ENCODE measurements around the gene CCDC192. TPM values are rescaled to one million over a fixed set of nuclear protein-coding genes. Genes with fewer than 3 reads are reported as not detected.

The CCDC192 gene
- polyA plus RNA-seq, 3 donors: not detected

DNA sequence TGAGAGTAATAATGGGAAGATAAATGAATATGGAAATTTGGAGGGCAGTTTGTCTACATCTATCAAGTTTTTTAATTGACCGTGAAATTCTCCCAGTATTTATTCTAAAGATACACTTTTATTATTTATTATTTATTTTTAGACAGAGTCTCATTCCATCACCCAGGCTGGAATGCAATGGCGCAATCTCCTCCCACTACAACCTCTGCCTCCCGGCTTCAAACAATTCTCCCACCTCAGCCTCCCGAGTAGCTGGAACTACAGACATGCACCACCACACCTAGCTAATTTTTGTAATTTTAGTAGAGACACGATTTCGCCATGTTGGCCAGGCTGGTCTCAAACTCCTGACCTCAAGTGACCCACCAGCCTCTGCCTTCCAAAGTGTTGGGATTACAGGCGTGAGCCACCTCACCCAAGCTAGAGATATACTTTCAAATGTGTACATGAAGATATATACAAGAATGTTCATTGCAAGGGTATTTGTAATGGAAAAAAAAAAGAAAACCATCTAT, 282.7 kb downstream of the CCDC192 start:
- Mint-ChIP-seq H3K4me3 (no peak overlapping the region), H3K27me3 (ENCODE audit: low read depth in 3 of 3) (peaks cover 0 to 1% (median 0%) of the 10 kb centered on the region in 3 donors), H3K4me1 (no peaks in the 10 kb centered on the region), H3K9me3 (peaks cover 0 to 7% (median 3%) of the 10 kb centered on the region in 7 donors), H3K27ac (peak overlapping the region in 1 of 7 donors; percentile 44), H3K36me3 (no peaks in the 10 kb centered on the region)
- Histone ChIP-seq H2AFZ (ENCODE audit: insufficient read depth, low read depth, low read length, poor library complexity, severe bottlenecking) (no peak overlapping the region), H3K9me3 (replicated peaks in 1 of 2; ENCODE audit: control insufficient read depth in 1 of 2, insufficient read depth in 1 of 2, low read length in 2 of 2) (no peaks in the 10 kb centered on the region), H3K36me3 (replicated peaks in 1 of 2; ENCODE audit: control insufficient read depth in 1 of 2, insufficient read depth in 2 of 2, low read length in 2 of 2) (no peaks in the 10 kb centered on the region), H3K4me3 (replicated peaks in 1 of 3; ENCODE audit: low read depth in 2 of 3, low read length in 3 of 3) (no peak overlapping the region), H3K9ac (ENCODE audit: insufficient read depth, low read length, poor library complexity, severe bottlenecking) (no peak overlapping the region), H3K27ac (ENCODE audit: low read depth in 1 of 2, low read length in 2 of 2) (no peak overlapping the region), H4K20me1 (ENCODE audit: insufficient read depth, low read length) (no peaks in the 10 kb centered on the region), H3K79me2 (ENCODE audit: insufficient read depth, low read length) (no peaks in the 10 kb centered on the region), H3K4me1 (ENCODE audit: control insufficient read depth in 1 of 2, insufficient read depth in 2 of 2, low read length in 2 of 2) (no peaks in the 10 kb centered on the region), H3K27me3 (ENCODE audit: control insufficient read depth in 2 of 2, insufficient read depth in 2 of 2, low read length in 2 of 2) (no peaks in the 10 kb centered on the region), H3K4me2 (replicated peaks; ENCODE audit: extremely low read depth, low read length, poor library complexity, severe bottlenecking) (no peak overlapping the region)
- WGBS (ENCODE audit: insufficient coverage): no CpG with 5 or more reads among the region's 7 CpGs
- no peak for DNase-seq
- intact Hi-C loops (cut with micrococcal nuclease): no loop called here
- TF ChIP-seq, protein P1, sequence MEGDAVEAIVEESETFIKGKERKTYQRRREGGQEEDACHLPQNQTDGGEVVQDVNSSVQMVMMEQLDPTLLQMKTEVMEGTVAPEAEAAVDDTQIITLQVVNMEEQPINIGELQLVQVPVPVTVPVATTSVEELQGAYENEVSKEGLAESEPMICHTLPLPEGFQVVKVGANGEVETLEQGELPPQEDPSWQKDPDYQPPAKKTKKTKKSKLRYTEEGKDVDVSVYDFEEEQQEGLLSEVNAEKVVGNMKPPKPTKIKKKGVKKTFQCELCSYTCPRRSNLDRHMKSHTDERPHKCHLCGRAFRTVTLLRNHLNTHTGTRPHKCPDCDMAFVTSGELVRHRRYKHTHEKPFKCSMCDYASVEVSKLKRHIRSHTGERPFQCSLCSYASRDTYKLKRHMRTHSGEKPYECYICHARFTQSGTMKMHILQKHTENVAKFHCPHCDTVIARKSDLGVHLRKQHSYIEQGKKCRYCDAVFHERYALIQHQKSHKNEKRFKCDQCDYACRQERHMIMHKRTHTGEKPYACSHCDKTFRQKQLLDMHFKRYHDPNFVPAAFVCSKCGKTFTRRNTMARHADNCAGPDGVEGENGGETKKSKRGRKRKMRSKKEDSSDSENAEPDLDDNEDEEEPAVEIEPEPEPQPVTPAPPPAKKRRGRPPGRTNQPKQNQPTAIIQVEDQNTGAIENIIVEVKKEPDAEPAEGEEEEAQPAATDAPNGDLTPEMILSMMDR (IDR thresholded peaks at IDR 0.05): no peak

DNA sequence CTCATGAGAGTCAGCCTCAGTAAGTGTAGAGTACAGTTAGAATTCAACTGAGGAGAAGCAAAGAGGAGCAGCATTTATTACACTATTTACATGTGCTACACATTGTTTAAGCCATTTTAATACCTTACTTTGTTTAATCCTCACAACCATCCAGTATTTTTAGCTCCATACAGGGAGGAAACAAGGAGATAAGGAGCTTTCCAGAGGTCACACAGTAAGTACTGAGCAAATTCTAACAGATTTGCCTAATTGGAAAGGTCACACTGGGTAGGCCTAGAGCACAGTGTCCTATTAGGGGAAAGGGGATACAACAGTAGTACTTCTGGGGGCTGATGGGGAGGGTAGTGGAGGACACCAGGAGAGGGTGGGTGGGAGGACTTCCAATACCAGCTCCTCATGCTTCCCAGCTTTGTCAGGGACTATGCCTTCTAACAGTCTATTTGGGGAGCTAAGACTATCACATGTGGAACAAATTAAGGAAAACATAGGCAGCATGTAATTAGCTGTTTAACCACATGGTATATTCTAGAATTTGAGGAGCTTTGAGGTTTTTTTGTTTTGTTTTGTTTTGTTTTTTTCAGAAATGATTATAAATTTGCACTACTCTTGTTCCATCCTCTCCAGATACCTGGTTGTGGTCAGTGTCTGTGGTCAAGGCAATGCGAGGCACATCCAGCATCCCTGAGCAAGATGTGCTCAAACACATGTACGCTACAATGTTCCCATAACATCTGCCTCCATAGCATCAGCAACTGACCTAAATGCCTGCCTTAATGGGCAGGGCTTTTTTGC, 284.4 kb downstream of the CCDC192 start:
- H3K9me3 Mint-ChIP-seq: peaks cover 0 to 12% (median 3%) of the 10 kb centered on the region in 7 donors
- Histone ChIP-seq H3K4me2 (replicated peaks; ENCODE audit: extremely low read depth, low read length, poor library complexity, severe bottlenecking) (no peak overlapping the region), H3K9ac (ENCODE audit: insufficient read depth, low read length, poor library complexity, severe bottlenecking) (no peak overlapping the region), H4K20me1 (ENCODE audit: insufficient read depth, low read length) (no peaks in the 10 kb centered on the region), H3K4me1 (ENCODE audit: control insufficient read depth in 1 of 2, insufficient read depth in 2 of 2, low read length in 2 of 2) (no peaks in the 10 kb centered on the region), H3K27me3 (ENCODE audit: control insufficient read depth in 2 of 2, insufficient read depth in 2 of 2, low read length in 2 of 2) (no peaks in the 10 kb centered on the region), H3K36me3 (replicated peaks in 1 of 2; ENCODE audit: control insufficient read depth in 1 of 2, insufficient read depth in 2 of 2, low read length in 2 of 2) (no peaks in the 10 kb centered on the region), H3K4me3 (replicated peaks in 1 of 3; ENCODE audit: low read depth in 2 of 3, low read length in 3 of 3) (no peak overlapping the region), H2AFZ (ENCODE audit: insufficient read depth, low read depth, low read length, poor library complexity, severe bottlenecking) (no peak overlapping the region), H3K9me3 (replicated peaks in 1 of 2; ENCODE audit: control insufficient read depth in 1 of 2, insufficient read depth in 1 of 2, low read length in 2 of 2) (no peaks in the 10 kb centered on the region), H3K27ac (ENCODE audit: low read depth in 1 of 2, low read length in 2 of 2) (no peak overlapping the region), H3K79me2 (ENCODE audit: insufficient read depth, low read length) (no peaks in the 10 kb centered on the region)
- TF ChIP-seq, protein P1 (IDR thresholded peaks at IDR 0.05): no peak
- H3K4me1 Mint-ChIP-seq: no peaks in the 10 kb centered on the region
- H3K36me3 Mint-ChIP-seq: no peaks in the 10 kb centered on the region
- 100% methylated on average over 2 of the region's 2 CpGs for WGBS (ENCODE audit: insufficient coverage)
- intact Hi-C loops (cut with micrococcal nuclease): no loop called here
- DNase-seq: no peak
- peaks cover 0 to 1% (median 0%) of the 10 kb centered on the region in 3 donors for H3K27me3 Mint-ChIP-seq (ENCODE audit: low read depth in 3 of 3)
- peak overlapping the region in 1 of 7 donors; percentile 3 for H3K27ac Mint-ChIP-seq
- no peak overlapping the region for H3K4me3 Mint-ChIP-seq
